ENCODE measurements around the gene ATP6V0A1.

GRCh38 chr17:42519546-42520491 lies 61.1 kb downstream of the ATP6V0A1 start:
- TF ChIP-seq ZNF274 (IDR thresholded peaks at IDR 0.05; ENCODE audit: low read depth, low read length) (no peak), YY1 (IDR thresholded peaks at IDR 0.05; ENCODE audit: insufficient read depth, insufficient read length) (no peak), SUZ12 (IDR thresholded peaks at IDR 0.05; ENCODE audit: extremely low read depth, insufficient read depth, insufficient read length) (no peak)

All from NT2/D1 (cell line).